ENCODE results near the gene AGPAT1.
"Not testable (repeated sequence)": the region's sequence is repeated elsewhere in the genome, so short reads cannot be mapped to it uniquely, and the experiment has no call there.

AGPAT1 gene

GRCh38 chr6:32213649-32214048 is 37.8 kb upstream of the AGPAT1 start:
- Histone ChIP-seq H3K4me3 (ENCODE audit: low read depth, low read length) (no peak overlapping the region), H3K4me1 (ENCODE audit: control insufficient read depth, insufficient read depth, low read length) (no peaks in the 10 kb centered on the region), H3K36me3 (ENCODE audit: control insufficient read depth, insufficient read depth, low read length) (no peaks in the 10 kb centered on the region), H3K27me3 (ENCODE audit: control insufficient read depth, insufficient read depth, low read length) (no peaks in the 10 kb centered on the region), H3K9me3 (ENCODE audit: control insufficient read depth, insufficient read depth, low read length) (no peaks in the 10 kb centered on the region), H3K9ac (ENCODE audit: low read depth, low read length) (no peak overlapping the region), H3K27ac (ENCODE audit: low read depth, low read length) (no peak overlapping the region)

GRCh38 chr6:32212076-32212760 is 36.3 kb upstream of the AGPAT1 start:
- no peaks in the 10 kb centered on the region for H3K36me3 ChIP-seq (ENCODE audit: control insufficient read depth, insufficient read depth, low read length)
- no peaks in the 10 kb centered on the region for H3K9me3 ChIP-seq (ENCODE audit: control insufficient read depth, insufficient read depth, low read length)
- H3K27me3 ChIP-seq (ENCODE audit: control insufficient read depth, insufficient read depth, low read length): no peaks in the 10 kb centered on the region
- H3K4me1 ChIP-seq (ENCODE audit: control insufficient read depth, insufficient read depth, low read length): no peaks in the 10 kb centered on the region
- no peak overlapping the region for H3K4me3 ChIP-seq (ENCODE audit: low read depth, low read length)
- no peak overlapping the region for H3K27ac ChIP-seq (ENCODE audit: low read depth, low read length)
- no peak overlapping the region for H3K9ac ChIP-seq (ENCODE audit: low read depth, low read length)

- H3K4me3 ChIP-seq (ENCODE audit: low read depth, low read length); H3K27ac ChIP-seq (ENCODE audit: low read depth, low read length); H3K27me3 ChIP-seq (ENCODE audit: control insufficient read depth, insufficient read depth, low read length); H3K9ac ChIP-seq (ENCODE audit: low read depth, low read length); H3K36me3 ChIP-seq (ENCODE audit: control insufficient read depth, insufficient read depth, low read length); H3K4me1 ChIP-seq (ENCODE audit: control insufficient read depth, insufficient read depth, low read length); H3K9me3 ChIP-seq (ENCODE audit: control insufficient read depth, insufficient read depth, low read length): not testable (repeated sequence)
These were observed 35.5 kb upstream of the AGPAT1 start for GRCh38 chr6:32211432-32211831.

GRCh38 chr6:32210191-32210601 is 34.3 kb upstream of the AGPAT1 start:
- H3K36me3 ChIP-seq (ENCODE audit: control insufficient read depth, insufficient read depth, low read length): no peaks in the 10 kb centered on the region
- H3K27ac ChIP-seq (ENCODE audit: low read depth, low read length): no peak overlapping the region
- no peaks in the 10 kb centered on the region for H3K9me3 ChIP-seq (ENCODE audit: control insufficient read depth, insufficient read depth, low read length)
- no peak overlapping the region for H3K4me3 ChIP-seq (ENCODE audit: low read depth, low read length)
- H3K4me1 ChIP-seq (ENCODE audit: control insufficient read depth, insufficient read depth, low read length): no peaks in the 10 kb centered on the region
- H3K27me3 ChIP-seq (ENCODE audit: control insufficient read depth, insufficient read depth, low read length): no peaks in the 10 kb centered on the region
- no peak overlapping the region for H3K9ac ChIP-seq (ENCODE audit: low read depth, low read length)

GRCh38 chr6:32208996-32209395 is 33.1 kb upstream of the AGPAT1 start:
- Histone ChIP-seq H3K9me3 (ENCODE audit: control insufficient read depth, insufficient read depth, low read length) (no peaks in the 10 kb centered on the region), H3K27me3 (ENCODE audit: control insufficient read depth, insufficient read depth, low read length) (no peaks in the 10 kb centered on the region), H3K36me3 (ENCODE audit: control insufficient read depth, insufficient read depth, low read length) (no peaks in the 10 kb centered on the region), H3K4me3 (ENCODE audit: low read depth, low read length) (no peak overlapping the region), H3K9ac (ENCODE audit: low read depth, low read length) (no peak overlapping the region), H3K4me1 (ENCODE audit: control insufficient read depth, insufficient read depth, low read length) (no peaks in the 10 kb centered on the region), H3K27ac (ENCODE audit: low read depth, low read length) (no peak overlapping the region)

- no peaks in the 10 kb centered on the region for H3K4me1 ChIP-seq (ENCODE audit: control insufficient read depth, insufficient read depth, low read length)
- H3K27me3 ChIP-seq (ENCODE audit: control insufficient read depth, insufficient read depth, low read length): no peaks in the 10 kb centered on the region
- H3K36me3 ChIP-seq (ENCODE audit: control insufficient read depth, insufficient read depth, low read length): no peaks in the 10 kb centered on the region
- no peak overlapping the region for H3K4me3 ChIP-seq (ENCODE audit: low read depth, low read length)
- H3K9ac ChIP-seq (ENCODE audit: low read depth, low read length): no peak overlapping the region
- no peaks in the 10 kb centered on the region for H3K9me3 ChIP-seq (ENCODE audit: control insufficient read depth, insufficient read depth, low read length)
- H3K27ac ChIP-seq (ENCODE audit: low read depth, low read length): no peak overlapping the region
These were observed 28.4 kb upstream of the AGPAT1 start for GRCh38 chr6:32204268-32204715.

- Histone ChIP-seq H3K4me3 (ENCODE audit: low read depth, low read length) (no peak overlapping the region), H3K9ac (ENCODE audit: low read depth, low read length) (no peak overlapping the region), H3K27me3 (ENCODE audit: control insufficient read depth, insufficient read depth, low read length) (no peaks in the 10 kb centered on the region), H3K36me3 (ENCODE audit: control insufficient read depth, insufficient read depth, low read length) (no peaks in the 10 kb centered on the region), H3K9me3 (ENCODE audit: control insufficient read depth, insufficient read depth, low read length) (no peaks in the 10 kb centered on the region), H3K27ac (ENCODE audit: low read depth, low read length) (no peak overlapping the region), H3K4me1 (ENCODE audit: control insufficient read depth, insufficient read depth, low read length) (no peaks in the 10 kb centered on the region)
These were observed 27.8 kb upstream of the AGPAT1 start for GRCh38 chr6:32203426-32204267.

- H3K27me3 ChIP-seq (ENCODE audit: control insufficient read depth, insufficient read depth, low read length): no peaks in the 10 kb centered on the region
- no peak overlapping the region for H3K27ac ChIP-seq (ENCODE audit: low read depth, low read length)
- no peaks in the 10 kb centered on the region for H3K9me3 ChIP-seq (ENCODE audit: control insufficient read depth, insufficient read depth, low read length)
- H3K36me3 ChIP-seq (ENCODE audit: control insufficient read depth, insufficient read depth, low read length): no peaks in the 10 kb centered on the region
- H3K4me1 ChIP-seq (ENCODE audit: control insufficient read depth, insufficient read depth, low read length): 0 out of 2 replicates have a peak, but pooled peaks cover 3% of the 10 kb centered on the region
- H3K4me3 ChIP-seq (ENCODE audit: low read depth, low read length): no peak overlapping the region
- no peak overlapping the region for H3K9ac ChIP-seq (ENCODE audit: low read depth, low read length)
These were observed 26.3 kb upstream of the AGPAT1 start for GRCh38 chr6:32202186-32202585.

- H3K27ac ChIP-seq (ENCODE audit: low read depth, low read length): no peak overlapping the region
- no peaks in the 10 kb centered on the region for H3K36me3 ChIP-seq (ENCODE audit: control insufficient read depth, insufficient read depth, low read length)
- no peaks in the 10 kb centered on the region for H3K27me3 ChIP-seq (ENCODE audit: control insufficient read depth, insufficient read depth, low read length)
- H3K9me3 ChIP-seq (ENCODE audit: control insufficient read depth, insufficient read depth, low read length): no peaks in the 10 kb centered on the region
- H3K9ac ChIP-seq (ENCODE audit: low read depth, low read length): no peak overlapping the region
- peaks cover 8% of the 10 kb centered on the region; the same call in 1 of the 2 replicates for H3K4me1 ChIP-seq (ENCODE audit: control insufficient read depth, insufficient read depth, low read length)
- H3K4me3 ChIP-seq (ENCODE audit: low read depth, low read length): no peak overlapping the region
These were observed 25.0 kb upstream of the AGPAT1 start for GRCh38 chr6:32200711-32201475.

GRCh38 chr6:32198866-32199265 is 23.0 kb upstream of the AGPAT1 start:
- no peaks in the 10 kb centered on the region for H3K9me3 ChIP-seq (ENCODE audit: control insufficient read depth, insufficient read depth, low read length)
- H3K4me3 ChIP-seq (ENCODE audit: low read depth, low read length): no peak overlapping the region
- H3K36me3 ChIP-seq (ENCODE audit: control insufficient read depth, insufficient read depth, low read length): no peaks in the 10 kb centered on the region
- no peak overlapping the region for H3K27ac ChIP-seq (ENCODE audit: low read depth, low read length)
- no peak overlapping the region for H3K9ac ChIP-seq (ENCODE audit: low read depth, low read length)
- H3K27me3 ChIP-seq (ENCODE audit: control insufficient read depth, insufficient read depth, low read length): no peaks in the 10 kb centered on the region
- H3K4me1 ChIP-seq (ENCODE audit: control insufficient read depth, insufficient read depth, low read length): peaks cover 19% of the 10 kb centered on the region

- Histone ChIP-seq H3K36me3 (ENCODE audit: control insufficient read depth, insufficient read depth, low read length) (no peaks in the 10 kb centered on the region), H3K4me3 (ENCODE audit: low read depth, low read length) (no peak overlapping the region), H3K9ac (ENCODE audit: low read depth, low read length) (no peak overlapping the region), H3K27ac (ENCODE audit: low read depth, low read length) (no peak overlapping the region), H3K27me3 (ENCODE audit: control insufficient read depth, insufficient read depth, low read length) (no peaks in the 10 kb centered on the region), H3K4me1 (ENCODE audit: control insufficient read depth, insufficient read depth, low read length) (peaks cover 19% of the 10 kb centered on the region), H3K9me3 (ENCODE audit: control insufficient read depth, insufficient read depth, low read length) (no peaks in the 10 kb centered on the region)
These were observed 22.4 kb upstream of the AGPAT1 start for GRCh38 chr6:32198345-32198696.

Data from HUES48 (cell line).